SU-DHL-6 (cell line): ENCODE measurements around the gene FGF10.

Experiments
- CTCF ChIP-seq: fragments of 200-600 bp; sonication (generic); IDR thresholded peaks from one replicate; pipeline ENCODE4 v1.5.1; 2017; ENCODE audit warnings: antibody characterized with exemption, mild to moderate bottlenecking, low read length, moderate library complexity; ENCODE audit not compliant: insufficient read depth, poor library complexity, severe bottlenecking
- EZH2phosphoT487 ChIP-seq: fragments of 200-600 bp; sonication (generic), shearing (Covaris generic); conservative IDR thresholded peaks from 2 replicates; pipeline ENCODE4 v1.6.1; 2018; ENCODE audit warnings: mild to moderate bottlenecking, antibody characterized with exemption, low read length, moderate library complexity, mixed read lengths

DNA sequence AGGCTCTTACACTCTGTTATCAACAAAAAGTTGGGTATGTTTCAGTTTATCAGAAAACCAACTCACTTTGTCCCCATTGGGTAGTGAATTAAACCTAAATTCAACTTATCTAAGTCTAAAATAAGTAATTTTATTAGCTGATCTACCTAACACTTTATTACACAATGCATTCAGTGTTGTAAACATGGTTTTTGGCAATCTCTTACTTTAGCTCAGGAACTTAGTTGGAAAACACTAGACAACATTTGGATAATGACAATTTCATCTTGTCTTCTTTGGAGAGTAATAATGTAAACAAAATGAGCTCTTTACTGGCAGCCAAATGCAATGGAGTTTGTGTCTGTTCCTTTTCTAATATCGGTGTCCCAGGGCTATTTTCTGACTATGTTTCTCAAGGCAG, 33.0 kb downstream of the FGF10 start:
- TF ChIP-seq CTCF (no peak), EZH2phosphoT487 (no peak)
